Adrenal gland (tissue), 12 donors: ENCODE results near the gene MICAL3. TPM values are rescaled to one million over a fixed set of nuclear protein-coding genes. Genes with fewer than 3 reads are reported as not detected.
A peak's percentile ranks its signal among the peaks of the same experiment; 100 is the strongest.

Experiments used
- DNase-seq, 7 donors: peaks; one replicate each; pipeline ENCODE4 v3.0.0-alpha.2; 2019 to 2020
- H3K27ac ChIP-seq, 5 donors: fragments of 200-600 bp; sonication (generic) in 4 of 5; 1 replicate in 3 of 5; 2 replicates in 2 of 5; pipeline versions ENCODE4 v1.5.1 to v1.8.0; 2016 to 2020; ENCODE audit warnings: mild to moderate bottlenecking in 1 of 5
- H3K27me3 ChIP-seq: fragments of 200-600 bp; 2 replicates; pipeline ENCODE4 v1.8.0; 2021
- H3K36me3 ChIP-seq, 2 donors: fragments of 200-600 bp; replicated peaks in 1 of 2; 1 replicate in 1 of 2; 2 replicates in 1 of 2; pipeline versions ENCODE4 v1.5.1 to v1.8.0; 2018 to 2022
- H3K4me1 ChIP-seq, 2 donors: fragments of 200-600 bp; replicated peaks in 1 of 2; 1 replicate in 1 of 2; 2 replicates in 1 of 2; pipeline versions ENCODE4 v1.5.1 to v1.8.0; 2018 to 2021
- H3K4me3 ChIP-seq, 4 donors: fragments of 200-600 bp; sonication (generic) in 3 of 4; one replicate each; pipeline ENCODE4 v1.5.1; 2016 to 2018
- H3K9me3 ChIP-seq, 3 donors: fragments of 200-600 bp; sonication (generic) in 1 of 3; replicated peaks in 1 of 3; 1 replicate in 2 of 3; 2 replicates in 1 of 3; pipeline versions ENCODE4 v1.5.1 to v1.8.0; 2016 to 2021
- CTCF ChIP-seq, 6 experiments: fragments of 450-650 bp in 4 of 6; fragments of 200-600 bp in 2 of 6; sonication (generic) in 1 of 6; IDR thresholded peaks; 1 replicate in 5 of 6; 2 replicates in 1 of 6; pipeline versions ENCODE4 v1.5.1 to v1.8.0; 2016 to 2021; ENCODE audit warnings: antibody characterized with exemption in 6 of 6, mild to moderate bottlenecking in 2 of 6, moderate library complexity in 1 of 6
- POLR2A ChIP-seq, 2 donors: fragments of 450-650 bp; IDR thresholded peaks; one replicate each; pipeline ENCODE4 v1.6.1; 2017; ENCODE audit warnings: antibody characterized with exemption in 2 of 2, mild to moderate bottlenecking in 2 of 2, moderate library complexity in 1 of 2
- WGBS, 4 donors: extraction: QIAGEN DNeasy Blood & Tissue Kit in 2 of 4; methylation state at CpG; one replicate each; pipeline versions ENCODE4 v1.1.5 to v1.1.7; 2013 to 2017; 5-methylcytosine and 5-hydroxymethylcytosine counted together
- intact Hi-C, 2 donors: fragments of 100-400 bp; cut with DNase I; formaldehyde crosslinking; loops; one replicate each; pipeline versions ENCODE4 v1.14.1 to v1.15.0; 2022 to 2023
- polyA plus RNA-seq, 3 donors: library from polyadenylated mRNA; stranded (reverse); fragments of 200-250 nt in 2 of 3; fragments of 350-450 nt in 1 of 3; fragmentation: Illumina TruSeq in 1 of 3; extraction: RNeasy Lipid Tissue Mini Kit (QIAGEN cat#74804) in 1 of 3; gene quantifications; one replicate each; pipeline ENCODE4 v1.2.3, GENCODE V29; 2013 to 2014
- total RNA-seq, 9 donors: library from RNA; depleted of rRNA in 4 of 9; stranded (reverse); fragments of >200 nt in 4 of 9; fragments of 120-200 nt in 1 of 9; fragmentation: NEBNext Ultra II Directional in 1 of 9; extraction: Animal tissue kit (Norgen Biotek cat#: 25700) in 1 of 9; gene quantifications; one replicate each; pipeline versions ENCODE4 v1.1.0 to v1.2.4, GENCODE V29; 2013 to 2023
- donor health status: healthy with polysubstance abuse.
- donor health status: Bipolar disorder and iron deficiency.
- donor health status: DM: yes; HTN: yes; CAD: no.
- donor health status: DM: no; HTN: no; CAD: no.
- donor health status: DM: no; HTN: no; CAD: no.
- donor health status: DM: yes; HTN: yes; CAD: no.

Gene MICAL3
- total and polyA plus RNA-seq, 12 donors: 10.9 to 82.6 (median 34.4) TPM

GRCh38 chr22:17785185-17786184 lies 238.9 kb downstream of the MICAL3 start:
- peak; percentile 41 to 68 (median 54) for TF ChIP-seq CTCF (IDR thresholded peaks at IDR 0.05)
- TF ChIP-seq POLR2A (IDR thresholded peaks at IDR 0.05): no peak
- WGBS, 4 donors: 64 to 71% (median 68%) methylated on average over 8 to 37 of the region's 37 CpGs
- H3K36me3 ChIP-seq: peaks cover 0 to 19% of the 10 kb centered on the region in 2 donors
- peak overlapping the region in 2 of 5 donors; percentile 42 to 45 for H3K27ac ChIP-seq
- no peaks in the 10 kb centered on the region for H3K9me3 ChIP-seq
- DNase-seq: peak; percentile 60 to 83 (median 75)
- intact Hi-C loops: loop anchor here in 1 of 2 donors (10.0 kb wide), 1 partner anchor 231 kb away; no protein-coding TSS in a partner anchor
- H3K4me1 ChIP-seq: peaks cover 0 to 7% of the 10 kb centered on the region in 2 donors
- H3K4me3 ChIP-seq: no peak overlapping the region
- H3K27me3 ChIP-seq: no peaks in the 10 kb centered on the region

GRCh38 chr22:17784776-17785175 lies 239.6 kb downstream of the MICAL3 start:
- H3K36me3 ChIP-seq: peaks cover 0 to 12% of the 10 kb centered on the region in 2 donors
- peaks cover 0 to 7% of the 10 kb centered on the region in 2 donors for H3K4me1 ChIP-seq
- no peak overlapping the region for H3K27ac ChIP-seq
- WGBS, 4 donors: 67 to 81% (median 73%) methylated on average over 5 to 11 of the region's 11 CpGs
- intact Hi-C loops: loop anchor here in 1 of 2 donors (10.0 kb wide), 1 partner anchor 230 kb away; no protein-coding TSS in a partner anchor
- no peak for DNase-seq
- no peak overlapping the region for H3K4me3 ChIP-seq
- no peaks in the 10 kb centered on the region for H3K27me3 ChIP-seq
- TF ChIP-seq POLR2A (IDR thresholded peaks at IDR 0.05): no peak
- TF ChIP-seq CTCF (IDR thresholded peaks at IDR 0.05): no peak
- H3K9me3 ChIP-seq: no peaks in the 10 kb centered on the region

- peaks cover 0 to 7% of the 10 kb centered on the region in 2 donors for H3K4me1 ChIP-seq
- H3K4me3 ChIP-seq: no peak overlapping the region
- intact Hi-C loops: loop anchor here in 1 of 2 donors (10.0 kb wide), 1 partner anchor 229 kb away; no protein-coding TSS in a partner anchor
- no peak for DNase-seq
- H3K27me3 ChIP-seq: no peaks in the 10 kb centered on the region
- H3K36me3 ChIP-seq: peaks cover 0 to 3% of the 10 kb centered on the region in 2 donors
- no peak overlapping the region for H3K27ac ChIP-seq
- WGBS, 4 donors: 75 to 78% (median 76%) methylated on average over 18 of the region's 18 CpGs
- TF ChIP-seq CTCF (IDR thresholded peaks at IDR 0.05) (no peak), POLR2A (IDR thresholded peaks at IDR 0.05) (no peak)
- H3K9me3 ChIP-seq: no peaks in the 10 kb centered on the region
Measured at GRCh38 chr22:17783773-17784480, 240.4 kb downstream of the MICAL3 start.

- intact Hi-C loops: loop anchor here in 1 of 2 donors (10.0 kb wide), 1 partner anchor 229 kb away; no protein-coding TSS in a partner anchor
- Histone ChIP-seq H3K9me3 (no peaks in the 10 kb centered on the region), H3K4me3 (no peak overlapping the region), H3K27me3 (no peaks in the 10 kb centered on the region), H3K27ac (no peak overlapping the region), H3K36me3 (no peaks in the 10 kb centered on the region), H3K4me1 (peaks cover 0 to 7% of the 10 kb centered on the region in 2 donors)
- DNase-seq: no peak
- 49 to 75% (median 66%) methylated on average over 8 to 9 of the region's 9 CpGs for WGBS, 4 donors
- TF ChIP-seq POLR2A (IDR thresholded peaks at IDR 0.05): no peak
- TF ChIP-seq CTCF (IDR thresholded peaks at IDR 0.05): no peak
Measured at GRCh38 chr22:17783312-17783711, 241.0 kb downstream of the MICAL3 start.
